GM18508 (cell line): ENCODE data around the gene PIM2.

Experiments
- ATAC-seq: cut with Tn5 transposase; IDR thresholded peaks from one replicate; pipeline ENCODE4 v1.9.1; 2021; ENCODE audit warnings: moderate number of reproducible peaks; ENCODE audit not compliant: insufficient read depth, unreplicated experiment

The PIM2 gene

GRCh38 chrX:48918643-48919340 is at the start of gene PIM2:
TSS of gene PIM2 (minus strand) at chrX:48919024. CDS start at chrX:48918834, 190 bp downstream.
- ATAC-seq, result peak; percentile 51

GRCh38 chrX:48968377-48968776 is 49.6 kb upstream of the PIM2 start:
- ATAC-seq, result no peak

- no peak for ATAC-seq
Observed at GRCh38 chrX:48966796-48967579, 48.2 kb upstream of the PIM2 start.

- ATAC-seq, result no peak
Observed at GRCh38 chrX:48965959-48966358, 47.1 kb upstream of the PIM2 start.

- ATAC-seq, result no peak
Observed at GRCh38 chrX:48961585-48962091, 42.8 kb upstream of the PIM2 start.

- no peak for ATAC-seq
Observed at GRCh38 chrX:48960291-48960690, 41.5 kb upstream of the PIM2 start.

GRCh38 chrX:48958635-48959094 is 39.8 kb upstream of the PIM2 start:
- no peak for ATAC-seq

- peak; percentile 81 for ATAC-seq
Observed at GRCh38 chrX:48957827-48958634, 39.2 kb upstream of the PIM2 start.

GRCh38 chrX:48957477-48957826 is 38.6 kb upstream of the PIM2 start, which contains the start of gene OTUD5:
TSS of gene OTUD5 (minus strand) at chrX:48957607. CDS start at chrX:48957570, 37 bp downstream.
- ATAC-seq, result no peak

- ATAC-seq, result no peak
Observed at GRCh38 chrX:48956728-48957414, 38.0 kb upstream of the PIM2 start.

GRCh38 chrX:48948589-48948988 is 29.8 kb upstream of the PIM2 start:
- ATAC-seq, result no peak

- ATAC-seq, result no peak
Observed at GRCh38 chrX:48945517-48946348, 26.9 kb upstream of the PIM2 start.

GRCh38 chrX:48942895-48943294 is 24.1 kb upstream of the PIM2 start:
- no peak for ATAC-seq

GRCh38 chrX:48940404-48940955 is 21.7 kb upstream of the PIM2 start:
- no peak for ATAC-seq

- ATAC-seq, result no peak
Observed at GRCh38 chrX:48939524-48940228, 20.9 kb upstream of the PIM2 start.

- ATAC-seq, result peak; percentile 41
Observed at GRCh38 chrX:48938721-48939425, 20.0 kb upstream of the PIM2 start.

GRCh38 chrX:48937054-48937907 is 18.5 kb upstream of the PIM2 start:
- peak; percentile 33 for ATAC-seq
